ENCODE results near the gene SLAIN2. TPM values are rescaled to one million over a fixed set of nuclear protein-coding genes. Genes with fewer than 3 reads are reported as not detected.

Gene SLAIN2
- total RNA-seq, 2 experiments from 2014 or later: 63.7 to 66.1 TPM

DNA sequence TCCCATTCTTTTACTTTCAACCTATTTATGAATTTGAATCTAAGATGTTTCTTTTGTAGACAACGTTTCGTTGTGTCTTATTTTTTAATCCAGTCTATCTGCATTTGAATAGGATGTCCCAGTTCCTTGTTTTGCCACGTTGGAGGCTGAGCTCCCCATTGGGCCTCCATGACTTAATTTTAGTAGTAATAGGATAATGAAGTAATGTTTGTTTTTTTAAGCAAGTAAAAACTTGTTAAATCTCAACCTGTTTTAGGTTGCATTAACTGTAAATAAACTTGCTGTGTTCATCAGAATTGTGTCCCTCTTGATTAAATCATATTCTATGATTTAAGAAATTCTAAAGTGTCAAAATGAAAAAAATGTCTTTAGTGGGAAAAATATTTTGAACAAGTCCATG is 25.3 kb downstream of the SLAIN2 start:
- Mint-ChIP-seq H3K4me3 (no peak overlapping the region), H3K9me3 (no peaks in the 10 kb centered on the region), H3K27me3 (no peaks in the 10 kb centered on the region), H3K4me1 (peaks cover 6% of the 10 kb centered on the region), H3K36me3 (peaks cover 11% of the 10 kb centered on the region), H3K27ac (no peak overlapping the region)
- ATAC-seq (ENCODE audit: low read depth): no peak
- DNase-seq: no peak
- POLR2A ChIA-PET: no interaction called here

DNA sequence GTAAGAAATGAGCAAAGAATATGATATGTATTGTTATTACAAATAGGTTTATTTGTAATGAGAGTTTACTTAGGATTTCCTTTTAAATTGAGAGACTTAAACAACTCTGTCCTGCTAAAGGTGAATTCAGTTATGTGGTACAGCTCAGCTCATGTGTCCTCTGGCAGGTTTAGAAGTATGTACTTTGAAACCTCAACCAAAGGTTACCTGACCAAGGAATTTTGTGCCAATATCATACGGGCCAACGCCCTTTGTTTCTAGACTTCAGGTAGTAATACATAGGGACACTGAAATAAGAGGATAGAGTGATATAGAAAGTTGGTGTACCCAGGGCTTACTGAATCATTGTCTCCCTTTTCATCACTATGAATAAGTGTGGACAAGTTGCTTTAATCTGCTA is 25.7 kb downstream of the SLAIN2 start:
- Mint-ChIP-seq H3K9me3 (no peaks in the 10 kb centered on the region), H3K27me3 (no peaks in the 10 kb centered on the region), H3K4me3 (no peak overlapping the region), H3K4me1 (peaks cover 6% of the 10 kb centered on the region), H3K27ac (no peak overlapping the region), H3K36me3 (peaks cover 11% of the 10 kb centered on the region)
- POLR2A ChIA-PET: no interaction called here
- no peak for DNase-seq
- ATAC-seq (ENCODE audit: low read depth): no peak

DNA sequence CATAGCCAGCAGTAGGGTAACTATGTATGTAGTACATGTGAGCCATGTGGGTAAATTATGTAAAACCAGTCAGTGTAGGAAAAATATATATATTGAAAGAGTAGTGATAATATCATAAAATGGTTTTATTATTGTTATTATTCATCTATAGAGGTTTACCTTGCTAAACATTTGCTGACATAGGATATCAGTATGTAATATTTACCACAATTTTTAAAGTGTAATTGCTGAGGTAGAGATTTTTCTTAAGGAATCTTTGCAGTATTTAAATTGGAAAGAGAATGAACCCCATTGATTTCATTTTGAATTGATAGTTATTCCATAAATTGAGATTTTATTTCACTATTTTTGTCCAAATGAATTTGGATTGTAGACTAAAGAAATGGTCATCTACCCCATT is 27.1 kb downstream of the SLAIN2 start:
- POLR2A ChIA-PET: interaction anchor here (0.6 kb wide), 1 partner anchor 10 kb away, joined by 5 read pairs; no protein-coding TSS in a partner anchor
- peaks cover 15% of the 10 kb centered on the region for H3K36me3 Mint-ChIP-seq
- H3K27me3 Mint-ChIP-seq: no peaks in the 10 kb centered on the region
- H3K27ac Mint-ChIP-seq: no peak overlapping the region
- DNase-seq: no peak
- no peak for ATAC-seq (ENCODE audit: low read depth)
- no peak overlapping the region for H3K4me3 Mint-ChIP-seq
- no peaks in the 10 kb centered on the region for H3K9me3 Mint-ChIP-seq
- H3K4me1 Mint-ChIP-seq: peaks cover 6% of the 10 kb centered on the region

DNA sequence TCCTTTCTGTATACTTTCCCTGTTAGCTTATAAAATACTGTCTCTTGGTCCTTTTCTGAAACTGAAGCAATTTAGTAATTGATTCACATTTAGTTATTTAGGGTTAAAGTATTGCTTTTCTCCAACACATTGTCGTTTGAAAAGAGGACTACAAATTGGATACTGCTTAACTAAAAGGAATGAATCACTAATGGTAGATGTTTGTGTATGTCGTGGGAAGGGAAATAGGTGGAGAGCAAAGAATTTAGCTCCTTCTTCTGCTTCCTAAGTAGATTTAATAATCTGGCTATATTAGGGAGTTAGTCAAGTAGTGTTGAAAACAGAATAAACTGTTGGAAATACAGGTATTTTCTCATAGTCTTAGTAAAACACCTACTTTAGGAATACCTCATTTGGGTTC is 27.9 kb downstream of the SLAIN2 start:
- Mint-ChIP-seq H3K9me3 (no peaks in the 10 kb centered on the region), H3K27me3 (no peaks in the 10 kb centered on the region), H3K4me3 (no peak overlapping the region), H3K4me1 (peaks cover 6% of the 10 kb centered on the region), H3K27ac (no peak overlapping the region), H3K36me3 (peaks cover 15% of the 10 kb centered on the region)
- POLR2A ChIA-PET: no interaction called here
- ATAC-seq (ENCODE audit: low read depth) (no peak), DNase-seq (no peak)

DNA sequence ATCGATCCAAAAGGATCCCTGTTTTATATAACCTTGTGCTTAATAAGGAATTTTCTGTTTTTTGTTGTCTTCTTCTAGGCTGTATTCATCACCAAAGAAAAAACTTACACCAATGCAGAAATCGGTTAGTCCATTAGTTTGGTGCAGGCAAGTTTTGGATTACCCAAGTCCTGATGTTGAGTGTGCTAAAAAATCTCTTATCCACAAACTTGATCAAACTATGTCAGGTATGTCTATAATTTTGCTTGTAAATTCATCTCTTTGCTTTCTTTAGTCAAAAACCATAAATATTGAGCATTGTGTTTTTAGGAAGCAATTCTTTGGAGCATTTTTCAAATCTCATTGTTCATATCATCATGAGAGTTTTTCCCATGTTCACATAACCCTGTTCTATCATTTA is 28.4 kb downstream of the SLAIN2 start:
- peaks cover 18% of the 10 kb centered on the region for H3K36me3 Mint-ChIP-seq
- H3K27ac Mint-ChIP-seq: no peak overlapping the region
- H3K9me3 Mint-ChIP-seq: no peaks in the 10 kb centered on the region
- H3K4me1 Mint-ChIP-seq: peaks cover 6% of the 10 kb centered on the region
- no peak for ATAC-seq (ENCODE audit: low read depth)
- no peaks in the 10 kb centered on the region for H3K27me3 Mint-ChIP-seq
- no peak for DNase-seq
- POLR2A ChIA-PET: no interaction called here
- no peak overlapping the region for H3K4me3 Mint-ChIP-seq

DNA sequence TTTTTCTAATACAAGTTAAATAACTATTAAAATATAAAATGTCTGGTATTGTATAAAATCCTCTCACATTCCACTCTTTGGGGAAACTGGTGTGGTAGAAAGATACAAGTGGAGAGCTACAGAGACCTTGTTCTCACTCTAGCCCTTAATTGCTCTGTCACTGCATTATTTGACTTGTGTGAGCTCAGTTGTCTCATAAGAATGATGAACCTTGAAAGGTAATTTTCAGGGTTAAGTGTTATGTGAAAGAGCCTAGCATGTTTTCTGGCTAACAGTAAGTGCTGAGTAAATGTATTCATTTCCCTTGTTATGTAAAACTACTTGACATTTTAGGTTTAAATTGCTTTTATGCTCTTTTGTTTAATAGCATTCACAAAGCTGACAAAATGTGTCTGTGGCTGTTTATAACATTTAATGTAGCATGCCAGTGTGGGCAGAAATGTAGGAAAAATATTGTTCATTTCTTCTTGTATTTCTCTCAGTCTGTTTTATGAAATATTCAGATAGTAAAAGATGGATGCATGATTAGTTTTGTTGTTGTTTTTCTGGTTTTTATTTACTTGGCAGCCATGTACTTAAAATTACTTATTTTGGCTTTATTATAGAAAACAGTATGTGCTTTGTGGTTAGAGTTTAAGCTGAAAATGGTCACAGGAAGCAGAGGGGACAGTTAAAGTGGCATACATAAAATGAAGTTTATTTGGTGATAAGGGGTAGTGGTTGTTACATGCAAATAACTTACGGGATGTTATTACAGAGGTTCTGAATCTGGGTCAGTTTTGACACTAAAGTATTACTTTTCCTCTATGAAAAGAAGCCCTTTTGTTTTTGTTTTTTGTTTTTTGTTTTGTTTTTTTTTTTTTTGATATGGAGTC is 29.2 kb downstream of the SLAIN2 start:
- Mint-ChIP-seq H3K4me1 (peaks cover 6% of the 10 kb centered on the region), H3K9me3 (no peaks in the 10 kb centered on the region), H3K4me3 (no peak overlapping the region), H3K27ac (no peak overlapping the region), H3K27me3 (no peaks in the 10 kb centered on the region), H3K36me3 (peaks cover 17% of the 10 kb centered on the region)
- POLR2A ChIA-PET: no interaction called here
- no peak for DNase-seq
- no peak for ATAC-seq (ENCODE audit: low read depth)

DNA sequence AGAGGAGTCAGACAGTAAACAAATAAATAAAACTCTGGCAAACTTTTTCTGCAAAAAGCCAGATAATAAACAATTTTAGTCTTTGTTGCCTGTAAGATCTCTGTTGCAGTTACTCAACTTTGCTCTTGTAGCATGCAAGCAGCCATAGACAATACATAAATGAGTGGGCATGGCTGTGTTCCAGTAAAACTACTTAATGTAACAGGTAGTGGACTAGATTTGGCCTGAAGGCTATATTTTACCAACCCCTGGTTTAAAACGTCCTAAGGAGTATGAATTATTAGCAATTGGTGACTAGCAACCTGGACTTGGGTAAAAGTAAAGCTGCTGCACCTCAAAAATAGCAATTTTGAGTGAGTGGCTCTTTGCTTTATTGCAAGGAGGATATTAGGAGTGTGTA is 30.9 kb downstream of the SLAIN2 start:
- H3K4me3 Mint-ChIP-seq: no peak overlapping the region
- no peak overlapping the region for H3K27ac Mint-ChIP-seq
- H3K9me3 Mint-ChIP-seq: no peaks in the 10 kb centered on the region
- POLR2A ChIA-PET: no interaction called here
- DNase-seq (no peak), ATAC-seq (ENCODE audit: low read depth) (no peak)
- H3K27me3 Mint-ChIP-seq: no peaks in the 10 kb centered on the region
- H3K36me3 Mint-ChIP-seq: peaks cover 13% of the 10 kb centered on the region
- H3K4me1 Mint-ChIP-seq: peaks cover 6% of the 10 kb centered on the region

DNA sequence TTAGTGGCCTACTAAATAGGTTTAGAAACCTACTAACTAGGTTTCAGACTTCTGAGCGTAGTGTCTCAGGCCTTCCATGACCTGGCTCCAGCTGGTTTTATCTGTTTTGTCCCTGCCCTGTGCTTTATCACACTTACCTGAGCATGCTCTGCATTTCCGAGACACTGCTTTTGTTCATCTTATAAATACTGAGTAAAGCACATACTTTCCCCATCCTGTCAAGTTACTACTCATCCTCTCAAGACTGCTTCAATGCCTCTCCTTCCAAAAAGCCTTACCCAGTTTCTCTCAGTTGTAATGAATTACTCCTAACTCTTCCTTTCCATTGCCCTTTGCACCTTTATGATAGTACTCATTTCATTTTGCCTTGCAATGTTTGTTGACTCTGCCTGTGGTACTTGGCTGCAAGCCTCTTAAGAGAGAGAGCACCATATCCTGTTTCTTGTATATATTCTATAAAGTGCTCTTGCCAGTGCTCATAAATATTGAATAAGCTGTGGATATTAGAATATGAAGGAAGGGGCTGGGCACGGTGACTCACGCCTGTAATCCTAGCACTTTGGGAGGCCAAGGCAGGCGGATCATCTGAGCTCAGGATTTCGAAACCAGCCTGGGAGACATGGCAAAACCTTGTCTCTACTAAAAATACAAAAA is 34.4 kb downstream of the SLAIN2 start:
- Mint-ChIP-seq H3K4me1 (peaks cover under 1% of the 10 kb centered on the region), H3K27ac (no peak overlapping the region)
- POLR2A ChIA-PET: interaction anchor here (0.6 kb wide), 1 partner anchor 11 kb away, joined by 3 read pairs; no protein-coding TSS in a partner anchor

DNA sequence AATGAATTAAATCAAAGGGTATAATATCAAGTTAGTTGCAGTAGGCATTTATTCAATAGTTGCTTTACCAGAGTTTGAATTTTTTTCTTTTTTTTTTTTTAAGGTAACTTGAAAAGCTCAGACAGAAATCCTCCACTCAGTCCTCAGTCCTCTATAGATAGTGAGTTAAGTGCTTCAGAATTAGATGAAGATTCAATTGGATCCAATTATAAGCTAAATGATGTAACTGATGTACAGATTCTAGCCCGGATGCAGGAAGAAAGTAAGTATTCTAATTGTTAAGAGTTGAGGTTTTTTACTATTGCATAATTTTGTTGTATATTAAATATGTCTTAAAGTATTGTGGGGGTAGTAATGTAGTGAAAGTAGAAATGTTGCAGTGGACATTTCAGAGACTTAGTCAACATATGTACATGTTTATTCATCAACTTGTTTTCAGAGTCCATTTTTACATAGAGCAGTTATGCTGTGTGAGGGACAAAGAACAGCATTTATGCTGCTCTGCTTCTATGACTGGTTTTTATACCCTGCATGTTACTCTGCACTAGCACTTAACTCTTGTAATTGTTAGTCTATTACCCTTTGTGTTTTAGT is 38.4 kb downstream of the SLAIN2 start:
- no peak for ATAC-seq (ENCODE audit: low read depth)
- Mint-ChIP-seq H3K36me3 (peaks cover 19% of the 10 kb centered on the region), H3K9me3 (no peaks in the 10 kb centered on the region), H3K27ac (no peak overlapping the region), H3K27me3 (no peaks in the 10 kb centered on the region), H3K4me3 (no peak overlapping the region), H3K4me1 (no peaks in the 10 kb centered on the region)
- DNase-seq: no peak
- POLR2A ChIA-PET: no interaction called here

More for the DNA sequence above, 34.4 kb downstream of the SLAIN2 start:
- Mint-ChIP-seq H3K27me3 (no peaks in the 10 kb centered on the region), H3K4me3 (no peak overlapping the region), H3K36me3 (peaks cover 19% of the 10 kb centered on the region), H3K9me3 (no peaks in the 10 kb centered on the region)
- DNase-seq (no peak), ATAC-seq (ENCODE audit: low read depth) (no peak)

DNA sequence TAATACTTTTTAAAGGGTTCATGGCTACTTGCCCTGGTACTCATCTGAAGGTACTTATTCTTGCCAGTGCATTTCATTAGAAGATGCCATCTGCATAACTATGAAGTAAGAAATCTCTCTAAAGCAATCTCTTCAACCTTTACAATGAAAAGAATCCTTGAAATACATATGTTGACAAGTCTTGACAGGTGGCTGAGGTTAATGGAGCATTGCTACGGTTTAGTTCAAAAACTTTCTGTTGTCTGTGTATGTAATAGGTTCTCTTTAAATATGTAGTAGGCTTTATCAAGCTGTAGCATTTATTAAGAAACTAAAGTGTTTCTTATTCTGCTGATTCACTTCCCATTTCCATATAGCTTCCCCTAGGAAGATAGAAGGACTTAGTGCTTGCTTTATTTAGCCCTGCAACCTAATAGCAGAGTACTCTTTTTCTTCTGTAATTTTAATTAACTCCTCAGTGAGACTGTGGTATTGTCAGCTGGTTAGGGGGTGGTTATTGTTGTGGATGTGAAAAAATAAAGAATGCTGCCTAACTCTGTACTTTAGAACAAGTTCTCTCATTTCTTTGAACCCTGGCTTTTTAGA is 39.3 kb downstream of the SLAIN2 start:
- Mint-ChIP-seq H3K27me3 (no peaks in the 10 kb centered on the region), H3K4me1 (no peaks in the 10 kb centered on the region), H3K4me3 (no peak overlapping the region), H3K9me3 (no peaks in the 10 kb centered on the region), H3K27ac (no peak overlapping the region), H3K36me3 (peaks cover 23% of the 10 kb centered on the region)
- DNase-seq (no peak), ATAC-seq (ENCODE audit: low read depth) (no peak)
- POLR2A ChIA-PET: no interaction called here

DNA sequence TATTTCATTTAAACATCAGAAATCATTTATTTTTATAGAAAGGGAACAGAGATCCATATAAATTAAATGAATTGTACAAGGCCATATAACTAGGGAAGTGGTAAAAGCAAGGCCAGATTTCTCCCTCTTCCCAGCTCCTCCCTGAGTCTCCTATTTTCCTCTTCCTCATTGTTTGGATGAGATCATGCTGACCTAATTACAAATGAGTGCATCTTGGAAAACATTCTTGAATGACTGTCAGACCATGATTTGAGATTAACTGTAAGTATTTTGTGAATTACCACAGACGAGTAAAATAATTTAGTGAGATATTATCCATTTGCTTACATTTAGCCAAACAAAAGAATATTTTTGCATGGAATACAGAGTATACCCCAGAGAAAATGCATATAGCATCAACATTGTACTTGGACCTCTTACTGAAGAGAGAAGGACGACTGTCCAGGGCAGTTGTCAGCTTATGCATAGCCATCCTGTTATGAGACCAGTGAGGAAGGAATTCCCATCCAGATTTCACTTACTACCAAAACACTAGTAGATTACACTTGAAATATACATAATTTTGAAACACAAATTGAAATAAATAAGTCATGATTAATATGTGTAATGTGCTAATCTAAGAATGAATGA is 47.3 kb downstream of the SLAIN2 start:
- POLR2A ChIA-PET: no interaction called here
- Mint-ChIP-seq H3K36me3 (peaks cover 21% of the 10 kb centered on the region), H3K9me3 (no peaks in the 10 kb centered on the region), H3K27me3 (no peaks in the 10 kb centered on the region), H3K4me3 (no peak overlapping the region), H3K27ac (no peak overlapping the region), H3K4me1 (peaks cover 2% of the 10 kb centered on the region)
- ATAC-seq (ENCODE audit: low read depth) (no peak), DNase-seq (no peak)

DNA sequence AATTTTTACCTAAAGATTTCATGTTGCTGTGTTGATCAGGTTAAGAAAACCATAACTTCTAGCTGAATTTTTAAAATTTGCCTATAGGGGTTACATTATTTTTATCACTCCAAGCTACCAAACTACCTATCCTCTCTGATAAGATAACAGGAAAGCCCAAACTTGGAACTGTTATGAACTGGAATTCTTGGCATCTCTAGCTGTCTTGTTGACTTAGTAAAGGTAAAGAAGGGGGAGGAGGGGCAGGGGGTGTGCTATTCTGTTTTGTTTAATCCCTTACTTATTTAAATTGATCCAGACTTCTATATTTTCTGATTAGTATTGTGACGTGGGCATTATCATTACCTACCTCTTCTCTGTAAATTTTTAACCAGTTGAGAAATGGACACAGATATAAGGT is 54.7 kb downstream of the SLAIN2 start:
- H3K9me3 Mint-ChIP-seq: no peaks in the 10 kb centered on the region
- H3K4me1 Mint-ChIP-seq: peaks cover 8% of the 10 kb centered on the region
- ATAC-seq (ENCODE audit: low read depth): no peak
- H3K27me3 Mint-ChIP-seq: no peaks in the 10 kb centered on the region
- H3K27ac Mint-ChIP-seq: no peak overlapping the region
- no peak overlapping the region for H3K4me3 Mint-ChIP-seq
- peaks cover 56% of the 10 kb centered on the region for H3K36me3 Mint-ChIP-seq
- POLR2A ChIA-PET: no interaction called here
- no peak for DNase-seq

DNA sequence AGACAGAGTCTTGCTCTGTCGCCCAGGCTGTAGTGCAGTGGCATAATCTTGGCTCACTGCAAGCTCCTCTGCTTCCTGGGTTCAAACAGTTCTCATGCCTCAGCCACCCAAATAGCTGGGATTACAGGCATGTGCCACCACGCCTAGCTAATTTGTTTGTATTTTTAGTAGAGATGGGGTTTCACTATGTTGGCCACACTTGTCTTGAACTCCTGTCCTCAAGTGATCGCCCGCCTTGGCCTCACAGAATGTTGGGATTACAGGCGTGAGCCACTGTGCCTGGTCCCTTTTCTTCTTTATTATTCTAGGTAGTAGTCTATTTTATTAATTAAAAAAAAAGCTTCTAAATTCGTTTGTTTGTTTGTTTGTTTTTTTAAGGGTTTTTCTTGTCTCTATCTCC is 59.1 kb downstream of the SLAIN2 start:
- Mint-ChIP-seq H3K4me3 (no peak overlapping the region), H3K9me3 (no peaks in the 10 kb centered on the region), H3K27me3 (no peaks in the 10 kb centered on the region), H3K36me3 (peaks cover 54% of the 10 kb centered on the region), H3K4me1 (peaks cover 6% of the 10 kb centered on the region), H3K27ac (no peak overlapping the region)
- POLR2A ChIA-PET: no interaction called here
- ATAC-seq (ENCODE audit: low read depth) (no peak), DNase-seq (no peak)
